Right lobe of liver (tissue), 4 donors: ENCODE data around the gene CAMTA1.

Source experiments
- CTCF ChIP-seq, 4 donors: fragments of 200-600 bp in 3 of 4; fragments of 450-650 bp in 1 of 4; IDR thresholded peaks; one replicate each; pipeline versions ENCODE4 v1.5.1 to v1.8.0; 2016 to 2022; ENCODE audit warnings: antibody characterized with exemption in 4 of 4, mild to moderate bottlenecking in 2 of 4
- POLR2A ChIP-seq: fragments of 450-650 bp; IDR thresholded peaks from one replicate; pipeline ENCODE4 v1.6.1; 2017; ENCODE audit warnings: antibody characterized with exemption, mild to moderate bottlenecking
- donor health status: DM: no; HTN: no; CAD: no.
- donor health status: DM: no; HTN: no; CAD: no.
- donor health status: DM: no; HTN: yes; CAD: no.

GRCh38 chr1:7400566-7400965 lies 615.3 kb downstream of the CAMTA1 start:
- no peak for TF ChIP-seq CTCF (IDR thresholded peaks at IDR 0.05)
- TF ChIP-seq POLR2A = no peak
